Measurements from ENCODE around the gene MBNL3. TPM values are rescaled to one million over a fixed set of nuclear protein-coding genes. Genes with fewer than 3 reads are reported as not detected.

Gene MBNL3
- total RNA-seq, 4 donors from 2014 or later, result 13.7 to 59.9 (median 20.3) TPM

DNA sequence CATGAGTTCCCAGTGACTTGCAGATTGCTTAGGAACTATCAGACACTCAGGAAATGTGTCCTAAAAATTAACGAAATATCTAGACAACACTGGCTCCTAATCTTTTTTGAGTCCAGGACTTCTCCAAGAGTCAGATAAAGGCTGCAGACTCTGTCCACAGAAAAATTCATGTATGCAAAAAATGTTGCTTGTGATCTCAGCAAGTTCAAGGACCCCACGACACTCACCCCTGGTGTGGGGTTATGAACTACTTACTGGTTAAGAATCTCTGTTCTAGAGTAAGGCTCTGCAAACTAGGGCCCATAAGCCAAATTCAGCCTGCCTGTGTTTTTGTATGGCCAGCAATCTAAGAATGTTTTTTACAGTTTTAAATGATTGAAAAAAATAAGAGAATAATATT is 93.2 kb downstream of the MBNL3 start:
- no peak for DNase-seq (ENCODE audit: low spot score)
- TF ChIP-seq, protein P1, sequence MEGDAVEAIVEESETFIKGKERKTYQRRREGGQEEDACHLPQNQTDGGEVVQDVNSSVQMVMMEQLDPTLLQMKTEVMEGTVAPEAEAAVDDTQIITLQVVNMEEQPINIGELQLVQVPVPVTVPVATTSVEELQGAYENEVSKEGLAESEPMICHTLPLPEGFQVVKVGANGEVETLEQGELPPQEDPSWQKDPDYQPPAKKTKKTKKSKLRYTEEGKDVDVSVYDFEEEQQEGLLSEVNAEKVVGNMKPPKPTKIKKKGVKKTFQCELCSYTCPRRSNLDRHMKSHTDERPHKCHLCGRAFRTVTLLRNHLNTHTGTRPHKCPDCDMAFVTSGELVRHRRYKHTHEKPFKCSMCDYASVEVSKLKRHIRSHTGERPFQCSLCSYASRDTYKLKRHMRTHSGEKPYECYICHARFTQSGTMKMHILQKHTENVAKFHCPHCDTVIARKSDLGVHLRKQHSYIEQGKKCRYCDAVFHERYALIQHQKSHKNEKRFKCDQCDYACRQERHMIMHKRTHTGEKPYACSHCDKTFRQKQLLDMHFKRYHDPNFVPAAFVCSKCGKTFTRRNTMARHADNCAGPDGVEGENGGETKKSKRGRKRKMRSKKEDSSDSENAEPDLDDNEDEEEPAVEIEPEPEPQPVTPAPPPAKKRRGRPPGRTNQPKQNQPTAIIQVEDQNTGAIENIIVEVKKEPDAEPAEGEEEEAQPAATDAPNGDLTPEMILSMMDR (IDR thresholded peaks at IDR 0.05), result no peak
- no peak for ATAC-seq (ENCODE audit: low FRiP score)

DNA sequence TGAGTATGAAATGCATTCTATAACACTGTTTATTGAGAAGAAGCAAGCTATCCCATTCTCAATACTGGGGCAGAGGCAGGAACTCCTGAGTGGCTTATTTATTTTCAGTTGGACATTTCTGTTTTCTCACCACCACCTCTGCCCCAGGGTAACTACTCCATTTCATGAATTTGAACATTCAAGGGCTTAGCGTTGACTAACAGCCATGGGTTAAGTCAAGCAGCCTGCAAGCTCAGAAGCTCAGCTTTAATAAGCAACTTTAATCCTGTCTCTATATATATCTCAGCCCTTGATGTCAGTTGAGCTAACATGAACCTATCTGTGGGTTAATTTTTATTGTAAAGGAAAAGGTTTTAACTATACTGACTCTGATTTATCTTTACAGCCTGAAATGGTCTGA is 93.8 kb downstream of the MBNL3 start:
- TF ChIP-seq, protein P1 (IDR thresholded peaks at IDR 0.05), result no peak
- ATAC-seq (ENCODE audit: low FRiP score) (no peak), DNase-seq (ENCODE audit: low spot score) (no peak)

DNA sequence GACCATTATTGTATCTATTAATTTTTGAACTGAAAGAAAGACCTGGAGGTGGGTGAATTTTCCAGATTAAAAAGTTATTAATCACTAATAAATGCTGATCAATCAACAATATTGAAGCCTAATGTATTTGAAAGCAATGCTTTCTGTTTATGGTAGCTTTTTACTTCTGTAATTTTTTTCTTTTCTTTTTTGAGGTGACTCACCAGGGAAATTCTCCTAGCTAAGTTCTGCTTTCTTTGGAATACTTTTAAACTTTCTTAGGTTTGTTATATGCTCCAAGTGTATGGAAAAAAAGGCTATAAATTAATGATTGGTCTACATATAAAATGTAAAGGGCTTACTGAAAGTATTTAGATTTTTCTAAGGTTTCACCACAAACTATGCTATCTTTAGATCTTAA is 94.2 kb downstream of the MBNL3 start:
- DNase-seq (ENCODE audit: low spot score) (no peak), ATAC-seq (ENCODE audit: low FRiP score) (no peak)
- TF ChIP-seq, protein P1 (IDR thresholded peaks at IDR 0.05), result no peak

DNA sequence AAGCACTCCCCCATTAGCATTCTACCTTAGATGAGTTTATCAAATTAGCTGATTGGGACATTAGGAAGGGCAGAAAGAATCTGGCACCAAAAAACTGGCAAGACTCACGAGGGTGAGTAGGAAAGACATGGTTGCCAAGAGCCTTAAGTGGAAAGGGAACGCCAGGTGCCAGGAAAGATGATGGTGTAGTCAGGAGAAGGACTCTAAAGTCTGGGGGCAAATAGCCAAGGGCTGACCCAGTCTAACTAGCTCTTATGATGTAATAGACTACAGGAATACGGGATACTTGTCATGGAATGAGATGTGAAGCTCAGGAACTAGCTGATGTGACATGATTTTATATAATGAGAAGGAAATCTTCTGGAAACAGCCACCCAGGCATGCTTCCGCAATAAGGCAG is 94.8 kb downstream of the MBNL3 start:
- ATAC-seq (ENCODE audit: low FRiP score), result peak; percentile 58
- TF ChIP-seq, protein P1 (IDR thresholded peaks at IDR 0.05), result no peak
- no peak for DNase-seq (ENCODE audit: low spot score)

DNA sequence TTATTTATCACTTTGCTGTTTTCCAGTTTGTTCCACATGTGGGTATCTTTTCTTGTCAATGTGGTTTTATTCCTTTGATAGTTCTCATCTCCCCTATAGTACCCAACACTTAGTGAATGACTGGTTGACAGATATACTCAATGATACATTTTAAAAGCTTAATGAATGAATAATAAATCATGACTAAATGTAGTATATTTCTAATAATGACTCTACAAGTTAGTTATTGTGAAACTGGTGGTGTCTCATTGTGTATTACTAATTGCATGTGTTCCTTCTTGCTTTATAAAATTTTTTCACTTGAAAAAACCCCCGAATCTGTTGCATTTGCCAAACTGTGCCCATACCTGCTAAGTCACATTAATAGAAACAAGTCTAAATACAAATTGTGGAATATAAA is 95.4 kb downstream of the MBNL3 start:
- ATAC-seq (ENCODE audit: low FRiP score) (no peak), DNase-seq (ENCODE audit: low spot score) (no peak)
- TF ChIP-seq, protein P1 (IDR thresholded peaks at IDR 0.05), result no peak

DNA sequence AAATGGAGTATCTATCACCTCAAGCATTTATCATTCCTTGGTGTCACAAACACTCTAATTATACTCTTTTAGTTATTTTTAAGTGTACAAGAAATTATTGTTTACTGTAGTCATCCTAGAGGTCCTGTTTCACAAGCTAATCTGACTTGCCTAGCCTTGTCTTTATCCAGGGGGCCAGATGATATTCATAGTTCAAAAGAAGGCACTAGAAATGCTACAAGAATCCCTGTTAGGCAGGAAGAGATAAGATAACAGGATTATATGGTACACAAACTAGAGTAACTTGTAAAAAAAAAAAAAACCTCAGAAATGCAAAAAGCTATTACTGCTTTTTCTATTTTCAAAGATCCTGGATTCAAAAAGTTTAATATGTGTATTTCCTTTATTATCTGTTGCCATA is 95.8 kb downstream of the MBNL3 start:
- no peak for DNase-seq (ENCODE audit: low spot score)
- TF ChIP-seq, protein P1 (IDR thresholded peaks at IDR 0.05), result no peak
- ATAC-seq (ENCODE audit: low FRiP score), result no peak

DNA sequence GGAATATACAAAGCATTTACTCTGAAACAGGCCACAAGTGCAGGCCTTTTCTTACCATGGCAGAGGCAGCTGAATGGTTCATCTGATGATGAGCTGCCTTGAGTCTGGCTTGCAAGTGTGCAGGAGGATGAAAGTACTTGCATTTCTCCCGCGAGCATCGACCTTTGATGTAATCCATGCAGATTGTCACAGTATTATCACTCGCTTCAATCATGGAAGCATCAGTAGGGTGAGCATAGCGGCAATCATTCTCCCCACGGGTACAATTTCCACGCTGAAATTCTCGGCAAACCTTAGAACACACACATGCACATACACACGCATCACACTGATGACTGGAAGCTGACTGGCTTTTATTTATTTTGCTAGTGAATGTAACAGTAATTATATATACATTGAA is 98.0 kb downstream of the MBNL3 start:
- ATAC-seq (ENCODE audit: low FRiP score) (no peak), DNase-seq (ENCODE audit: low spot score) (no peak)
- TF ChIP-seq, protein P1 (IDR thresholded peaks at IDR 0.05), result no peak
